Astrocyte (in vitro differentiated cells and primary cell): ENCODE measurements around the gene ENOX1. TPM values are rescaled to one million over a fixed set of nuclear protein-coding genes. Genes with fewer than 3 reads are reported as not detected.
A peak's percentile ranks its signal among the peaks of the same experiment; 100 is the strongest.

Source experiments
- DNase-seq: peaks from one replicate; pipeline ENCODE4 v3.0.0-alpha.2; 2010; ENCODE audit warnings: low read depth
- FAIRE-seq: peaks from 2 replicates; lab custom pipeline; 2011; peaks lifted over from hg19 to GRCh38; lab: Jason Lieb, UNC
- H2AFZ ChIP-seq: 2 replicates; pipeline ENCODE4 v1.6.0; 2012; ENCODE audit warnings: low read depth, low read length, inconsistent platforms
- H3K27ac ChIP-seq: 2 replicates; pipeline ENCODE4 v1.5.1; 2011; ENCODE audit warnings: low read depth, low read length, inconsistent platforms
- H3K27me3 ChIP-seq: 2 replicates; pipeline ENCODE4 v1.6.0; 2011; ENCODE audit warnings: low read length, inconsistent platforms; ENCODE audit not compliant: insufficient read depth
- H3K36me3 ChIP-seq: 2 replicates; pipeline ENCODE4 v1.5.1; 2011; ENCODE audit warnings: low read length, inconsistent platforms; ENCODE audit not compliant: insufficient read depth
- H3K4me1 ChIP-seq: 2 replicates; pipeline ENCODE4 v1.5.1; 2011; ENCODE audit warnings: low read length, inconsistent platforms; ENCODE audit not compliant: insufficient read depth
- H3K4me2 ChIP-seq: 2 replicates; pipeline ENCODE4 v1.6.0; 2012; ENCODE audit warnings: low read length, inconsistent platforms
- H3K4me3 ChIP-seq: 2 replicates; pipeline ENCODE4 v1.5.1; 2011; ENCODE audit warnings: low read depth, mild to moderate bottlenecking, low read length, inconsistent platforms; ENCODE audit not compliant: insufficient read depth
- H3K79me2 ChIP-seq: 2 replicates; pipeline ENCODE4 v1.6.0; 2012; ENCODE audit warnings: mild to moderate bottlenecking, low read length, inconsistent platforms; ENCODE audit not compliant: insufficient read depth
- H3K9ac ChIP-seq: 2 replicates; pipeline ENCODE4 v1.6.0; 2012; ENCODE audit warnings: mild to moderate bottlenecking, low read length, inconsistent platforms
- H3K9me3 ChIP-seq: 2 replicates; pipeline ENCODE4 v1.5.1; 2012; ENCODE audit warnings: low read depth, mild to moderate bottlenecking, low read length, inconsistent platforms; ENCODE audit not compliant: insufficient read depth
- H4K20me1 ChIP-seq: 2 replicates; pipeline ENCODE4 v1.6.0; 2012; ENCODE audit warnings: low read length, inconsistent platforms; ENCODE audit not compliant: insufficient read depth
- H3K27ac Mint-ChIP-seq: one replicate; pipeline ENCODE4 v1.8.0; 2021; ENCODE audit warnings: mild to moderate bottlenecking, mixed read lengths; ENCODE audit not compliant: unreplicated experiment
- H3K27me3 Mint-ChIP-seq: one replicate; pipeline ENCODE4 v1.8.0; 2021; ENCODE audit warnings: low read depth, mixed read lengths; ENCODE audit not compliant: unreplicated experiment
- H3K36me3 Mint-ChIP-seq: one replicate; pipeline ENCODE4 v1.8.0; 2021; ENCODE audit warnings: low read depth, mixed read lengths; ENCODE audit not compliant: unreplicated experiment
- H3K4me1 Mint-ChIP-seq: one replicate; pipeline ENCODE4 v1.8.0; 2021; ENCODE audit warnings: low read depth, mixed read lengths; ENCODE audit not compliant: unreplicated experiment
- H3K4me3 Mint-ChIP-seq: one replicate; pipeline ENCODE4 v1.8.0; 2021; ENCODE audit warnings: mild to moderate bottlenecking, moderate library complexity, mixed read lengths; ENCODE audit not compliant: unreplicated experiment
- H3K9me3 Mint-ChIP-seq: one replicate; pipeline ENCODE4 v1.8.0; 2021; ENCODE audit warnings: mild to moderate bottlenecking, mixed read lengths; ENCODE audit not compliant: unreplicated experiment
- EZH2 ChIP-seq: IDR thresholded peaks from 2 replicates; pipeline ENCODE4 v1.6.1; 2012; ENCODE audit warnings: mild to moderate bottlenecking, low read length, inconsistent platforms; ENCODE audit not compliant: insufficient read depth
- total RNA-seq: library from RNA; stranded (reverse); gene quantifications from 2 replicates; pipeline ENCODE4 v1.2.1, GENCODE V29; 2021
- TF ChIP-seq, protein P1 (sequence below): IDR thresholded peaks from 2 replicates; pipeline ENCODE4 v1.5.1; 2011; ENCODE audit warnings: low read depth, mild to moderate bottlenecking, inconsistent platforms, low read length, moderate library complexity; ENCODE audit not compliant: insufficient read depth

The ENOX1 gene
- total RNA-seq, 1 donor from 2014 or later, result 2.3 TPM

- no peak overlapping the region for H3K9ac ChIP-seq
- FAIRE-seq, result no peak
- no peaks in the 10 kb centered on the region for H3K27me3 ChIP-seq
- H3K27ac ChIP-seq, result peak overlapping the region; percentile 3
- Mint-ChIP-seq H3K9me3 (no peaks in the 10 kb centered on the region), H3K36me3 (peaks cover 1% of the 10 kb centered on the region), H3K27ac (no peak overlapping the region), H3K4me1 (peaks cover 3% of the 10 kb centered on the region), H3K4me3 (no peak overlapping the region), H3K27me3 (peaks cover 2% of the 10 kb centered on the region)
- no peaks in the 10 kb centered on the region for H4K20me1 ChIP-seq
- no peaks in the 10 kb centered on the region for H3K9me3 ChIP-seq
- H2AFZ ChIP-seq, result no peak overlapping the region
- peak; percentile 51 for DNase-seq
- TF ChIP-seq EZH2, result no peak
- TF ChIP-seq, protein P1, sequence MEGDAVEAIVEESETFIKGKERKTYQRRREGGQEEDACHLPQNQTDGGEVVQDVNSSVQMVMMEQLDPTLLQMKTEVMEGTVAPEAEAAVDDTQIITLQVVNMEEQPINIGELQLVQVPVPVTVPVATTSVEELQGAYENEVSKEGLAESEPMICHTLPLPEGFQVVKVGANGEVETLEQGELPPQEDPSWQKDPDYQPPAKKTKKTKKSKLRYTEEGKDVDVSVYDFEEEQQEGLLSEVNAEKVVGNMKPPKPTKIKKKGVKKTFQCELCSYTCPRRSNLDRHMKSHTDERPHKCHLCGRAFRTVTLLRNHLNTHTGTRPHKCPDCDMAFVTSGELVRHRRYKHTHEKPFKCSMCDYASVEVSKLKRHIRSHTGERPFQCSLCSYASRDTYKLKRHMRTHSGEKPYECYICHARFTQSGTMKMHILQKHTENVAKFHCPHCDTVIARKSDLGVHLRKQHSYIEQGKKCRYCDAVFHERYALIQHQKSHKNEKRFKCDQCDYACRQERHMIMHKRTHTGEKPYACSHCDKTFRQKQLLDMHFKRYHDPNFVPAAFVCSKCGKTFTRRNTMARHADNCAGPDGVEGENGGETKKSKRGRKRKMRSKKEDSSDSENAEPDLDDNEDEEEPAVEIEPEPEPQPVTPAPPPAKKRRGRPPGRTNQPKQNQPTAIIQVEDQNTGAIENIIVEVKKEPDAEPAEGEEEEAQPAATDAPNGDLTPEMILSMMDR, result no peak
- peaks cover 25% of the 10 kb centered on the region for H3K4me1 ChIP-seq
- H3K4me2 ChIP-seq, result peak overlapping the region; percentile 13
- H3K36me3 ChIP-seq, result no peaks in the 10 kb centered on the region
- no peak overlapping the region for H3K4me3 ChIP-seq
- no peaks in the 10 kb centered on the region for H3K79me2 ChIP-seq
These were observed 425.7 kb downstream of the ENOX1 start for GRCh38 chr13:43360892-43361610.

DNA sequence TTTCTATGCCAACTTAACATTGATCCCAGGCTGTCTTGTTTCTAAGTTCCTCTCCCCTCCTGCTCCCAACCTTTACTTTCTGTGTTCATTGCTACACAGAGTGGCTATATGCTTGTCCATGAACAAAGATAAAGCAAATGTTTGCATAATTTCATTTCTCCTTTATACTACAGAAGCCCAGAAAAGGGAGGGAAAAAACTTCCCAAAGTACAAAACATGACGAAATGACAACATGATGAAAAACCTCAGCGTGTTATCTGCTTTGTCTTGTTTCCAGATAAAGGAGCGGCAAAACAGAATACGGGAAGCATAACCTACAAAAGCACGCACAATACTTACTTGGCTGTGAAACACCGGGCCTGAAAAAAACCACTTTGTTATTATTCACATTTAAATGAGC is 426.6 kb downstream of the ENOX1 start:
- H4K20me1 ChIP-seq, result no peaks in the 10 kb centered on the region
- FAIRE-seq, result no peak
- no peak for DNase-seq
- no peaks in the 10 kb centered on the region for H3K9me3 Mint-ChIP-seq
- H2AFZ ChIP-seq, result no peak overlapping the region
- no peak overlapping the region for H3K4me3 ChIP-seq
- H3K9ac ChIP-seq, result no peak overlapping the region
- peaks cover 25% of the 10 kb centered on the region for H3K4me1 ChIP-seq
- no peak overlapping the region for H3K27ac ChIP-seq
- no peak for TF ChIP-seq EZH2
- TF ChIP-seq, protein P1, result no peak
- no peak overlapping the region for H3K4me3 Mint-ChIP-seq
- no peaks in the 10 kb centered on the region for H3K36me3 ChIP-seq
- H3K36me3 Mint-ChIP-seq, result peaks cover 1% of the 10 kb centered on the region
- no peaks in the 10 kb centered on the region for H3K27me3 ChIP-seq
- H3K9me3 ChIP-seq, result no peaks in the 10 kb centered on the region
- H3K27ac Mint-ChIP-seq, result no peak overlapping the region
- peaks cover 2% of the 10 kb centered on the region for H3K27me3 Mint-ChIP-seq
- H3K4me2 ChIP-seq, result no peak overlapping the region
- H3K4me1 Mint-ChIP-seq, result peaks cover 3% of the 10 kb centered on the region
- no peaks in the 10 kb centered on the region for H3K79me2 ChIP-seq

DNA sequence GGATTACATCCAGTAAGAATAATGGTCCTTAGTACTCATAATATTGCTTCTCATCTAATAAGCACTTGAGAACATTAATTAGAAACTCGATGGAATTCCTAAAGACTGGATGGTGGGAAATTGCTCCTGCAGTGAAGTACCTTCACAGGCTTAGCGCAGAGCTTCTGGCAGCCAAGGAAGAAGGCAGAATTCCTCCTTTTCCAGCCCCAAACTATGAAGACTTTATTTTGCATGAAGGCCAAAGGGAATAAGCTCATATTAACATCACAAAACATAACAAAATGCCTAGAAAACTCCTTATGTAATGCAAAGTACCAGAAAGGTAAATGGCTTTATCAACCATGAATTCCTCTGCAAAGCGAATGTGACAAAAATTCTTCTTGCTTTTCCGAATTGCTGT is 427.2 kb downstream of the ENOX1 start:
- H2AFZ ChIP-seq, result no peak overlapping the region
- no peak overlapping the region for H3K27ac Mint-ChIP-seq
- TF ChIP-seq EZH2, result no peak
- TF ChIP-seq, protein P1, result no peak
- H3K27ac ChIP-seq, result no peak overlapping the region
- no peak overlapping the region for H3K4me3 Mint-ChIP-seq
- H3K4me2 ChIP-seq, result no peak overlapping the region
- no peaks in the 10 kb centered on the region for H3K27me3 ChIP-seq
- peaks cover 1% of the 10 kb centered on the region for H3K36me3 Mint-ChIP-seq
- H3K9me3 Mint-ChIP-seq, result no peaks in the 10 kb centered on the region
- no peaks in the 10 kb centered on the region for H4K20me1 ChIP-seq
- H3K4me3 ChIP-seq, result no peak overlapping the region
- no peak overlapping the region for H3K9ac ChIP-seq
- peaks cover 2% of the 10 kb centered on the region for H3K27me3 Mint-ChIP-seq
- H3K79me2 ChIP-seq, result no peaks in the 10 kb centered on the region
- DNase-seq (no peak), FAIRE-seq (no peak)
- peaks cover 3% of the 10 kb centered on the region for H3K4me1 Mint-ChIP-seq
- H3K36me3 ChIP-seq, result no peaks in the 10 kb centered on the region
- H3K9me3 ChIP-seq, result no peaks in the 10 kb centered on the region
- H3K4me1 ChIP-seq, result peaks cover 19% of the 10 kb centered on the region
